HG02884 (cell line): ENCODE measurements around the gene MAGI3.
"Not testable (repeated sequence)": the region's sequence is repeated elsewhere in the genome, so short reads cannot be mapped to it uniquely, and the experiment has no call there.

Experiments
- ATAC-seq: cut with Tn5 transposase; IDR thresholded peaks from one replicate; pipeline ENCODE4 v1.9.1; 2021; ENCODE audit warnings: mild to moderate bottlenecking, moderate library complexity; ENCODE audit not compliant: unreplicated experiment

The MAGI3 gene

DNA sequence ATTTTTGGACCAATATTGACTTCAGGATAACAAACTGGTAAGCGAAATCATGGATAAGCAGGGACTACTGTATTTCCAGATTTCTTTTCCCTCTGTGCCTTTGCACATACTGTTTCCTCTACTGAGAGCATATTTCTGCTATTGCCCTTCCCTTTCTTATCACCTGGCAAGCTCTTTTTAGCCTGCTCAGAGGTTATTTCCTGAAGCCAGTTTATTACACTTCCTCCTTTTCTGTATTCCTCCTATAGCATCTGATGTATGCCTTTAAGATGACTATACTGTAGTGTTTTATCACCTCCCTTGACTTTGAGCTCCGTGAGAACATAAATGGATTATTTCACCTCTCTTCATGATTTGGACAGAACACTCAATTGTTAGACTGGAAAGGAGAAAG, 49.0 kb downstream of the MAGI3 start:
- ATAC-seq, result no peak

DNA sequence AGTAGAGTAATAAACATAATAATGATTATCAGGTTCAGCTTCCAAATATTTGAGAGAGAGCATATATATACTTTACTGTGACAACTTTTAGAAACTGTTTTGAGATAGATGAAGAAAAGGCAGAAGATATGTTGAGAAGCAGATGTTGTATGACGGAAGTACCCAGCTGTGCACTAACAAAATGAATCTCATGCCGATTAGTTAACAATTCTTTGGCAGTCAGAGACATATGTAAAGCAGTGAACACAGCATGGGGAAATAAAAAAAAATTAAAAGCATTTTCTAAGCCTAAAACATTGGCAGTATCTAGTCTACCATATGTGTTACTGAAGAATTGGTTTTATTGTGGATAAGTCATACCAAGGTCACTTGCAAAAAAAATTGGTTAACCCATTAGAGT, 51.8 kb downstream of the MAGI3 start:
- no peak for ATAC-seq

DNA sequence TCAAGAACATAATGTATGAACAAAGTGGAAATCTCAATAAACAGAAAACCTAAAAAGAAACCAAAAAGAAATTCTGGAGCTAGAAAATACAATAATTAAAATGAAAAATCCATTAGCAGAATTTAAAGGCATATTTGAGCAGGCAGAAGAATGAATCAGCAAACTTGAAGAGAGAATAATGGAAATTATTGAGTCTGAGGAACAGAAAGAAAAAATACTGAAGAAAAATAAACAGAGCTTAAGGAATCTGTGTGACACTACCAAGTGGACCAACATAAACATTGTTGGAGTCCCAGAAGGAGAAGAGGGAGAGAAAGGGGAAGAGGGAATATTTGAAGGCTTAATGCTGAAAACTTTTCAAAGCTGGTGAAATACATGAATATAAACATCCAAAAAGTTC, 54.5 kb downstream of the MAGI3 start:
- ATAC-seq, result no peak

DNA sequence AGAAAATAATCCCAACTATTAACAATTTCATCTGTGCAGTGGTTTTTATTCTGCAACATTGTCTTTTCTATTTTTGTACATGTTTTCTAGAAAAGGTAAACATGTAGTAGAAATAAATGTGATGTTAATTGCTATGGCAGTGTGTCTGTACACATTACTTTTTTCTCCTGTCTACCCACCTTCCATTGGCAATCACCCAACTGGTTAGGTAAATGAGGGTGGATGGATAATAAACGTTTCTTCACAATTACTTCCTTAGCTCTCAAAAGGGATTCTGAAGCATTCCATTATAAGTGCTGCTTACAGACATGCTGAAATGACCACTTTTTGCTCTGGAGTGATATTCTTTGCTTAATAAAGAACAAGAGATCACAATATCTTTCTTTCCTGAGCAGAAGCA, 61.4 kb downstream of the MAGI3 start:
- no peak for ATAC-seq

DNA sequence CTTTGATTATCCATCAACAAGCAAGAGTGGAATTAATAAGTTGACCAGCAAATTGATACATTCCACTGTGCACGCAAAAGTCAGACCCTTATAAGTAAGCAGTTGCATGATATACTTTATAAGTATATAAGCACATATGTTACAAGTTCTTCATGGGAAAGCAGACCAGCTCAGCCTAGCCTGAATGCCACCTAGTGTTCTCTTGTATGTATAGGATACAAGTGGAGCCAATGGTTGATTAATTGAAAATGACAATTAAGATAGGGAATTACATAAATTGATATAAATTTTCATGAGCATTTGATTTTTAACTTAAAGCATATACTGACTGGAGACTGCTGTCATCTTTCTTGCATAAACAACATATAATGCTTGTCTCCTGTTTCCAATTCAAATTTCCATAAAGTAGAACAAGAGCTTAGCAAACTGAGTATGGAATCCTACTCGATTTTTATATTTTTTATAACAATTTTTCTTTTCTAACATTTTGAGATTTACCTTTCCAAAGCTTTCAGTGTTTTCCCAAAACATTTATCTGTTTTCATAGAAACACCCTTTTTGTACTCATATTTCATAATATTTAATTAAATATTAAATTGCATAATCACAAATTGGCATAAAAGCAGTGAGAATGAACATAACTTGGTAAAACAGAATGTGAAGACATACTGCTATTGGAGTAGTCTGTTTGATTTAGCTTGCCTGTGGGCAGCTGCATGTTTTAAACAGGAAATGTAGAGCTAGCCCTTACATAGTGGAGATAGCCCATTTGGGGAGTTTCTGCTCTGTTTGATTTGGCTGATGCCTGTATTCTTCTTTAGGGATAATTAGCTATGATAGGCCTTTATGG, 62.8 kb downstream of the MAGI3 start:
- ATAC-seq, result no peak

GRCh38 chr1:113453771-113454083, 63.4 kb downstream of the MAGI3 start:
- ATAC-seq, result no peak

DNA sequence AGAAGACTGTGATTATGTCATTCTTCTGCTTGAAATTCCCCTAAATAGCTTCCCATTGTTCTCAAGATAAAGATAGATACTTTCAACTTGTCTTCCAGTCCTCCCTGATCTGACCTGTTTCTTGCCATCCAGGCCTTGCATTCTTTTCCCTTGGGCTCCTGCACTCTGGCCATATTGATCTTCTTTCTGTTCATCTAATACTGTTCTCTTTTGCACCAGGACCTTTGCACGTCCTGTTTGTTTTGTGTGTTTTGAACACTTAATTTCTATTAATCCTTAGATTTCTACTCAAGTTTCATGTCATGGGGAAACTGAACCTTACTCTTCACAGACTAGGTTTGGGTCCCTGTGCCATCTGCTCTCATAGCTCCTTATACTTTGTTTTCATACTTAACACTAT, 65.1 kb downstream of the MAGI3 start:
- no peak for ATAC-seq

GRCh38 chr1:113456967-113457366, 66.7 kb downstream of the MAGI3 start:
- ATAC-seq, result no peak

- ATAC-seq, result no peak
Observed at GRCh38 chr1:113459279-113459678, 69.0 kb downstream of the MAGI3 start.

DNA sequence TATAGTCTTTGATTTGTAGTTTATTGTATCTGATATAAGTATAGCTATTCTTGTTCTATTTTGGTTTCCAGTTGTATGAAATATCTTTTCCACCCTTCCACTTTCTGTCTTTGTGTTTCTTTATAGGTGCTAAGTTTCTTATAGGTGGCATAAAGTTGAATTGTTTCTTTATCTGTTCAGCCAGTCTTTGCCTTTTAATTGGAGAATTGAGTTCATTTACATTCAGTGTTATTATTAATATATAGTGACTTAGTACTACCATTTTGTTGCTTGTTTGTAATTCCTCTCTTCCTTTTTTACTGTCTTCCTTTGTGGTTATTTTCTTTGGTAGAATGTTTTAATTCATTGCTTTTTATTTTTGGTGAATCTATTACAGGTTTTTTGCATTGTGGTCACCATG, 77.7 kb downstream of the MAGI3 start:
- ATAC-seq, result no peak

GRCh38 chr1:113478427-113479195, 88.3 kb downstream of the MAGI3 start:
- ATAC-seq, result not testable (repeated sequence)

GRCh38 chr1:113479713-113480676, 89.7 kb downstream of the MAGI3 start:
- no peak for ATAC-seq

GRCh38 chr1:113485131-113485530, 94.8 kb downstream of the MAGI3 start:
- not testable (repeated sequence) for ATAC-seq

DNA sequence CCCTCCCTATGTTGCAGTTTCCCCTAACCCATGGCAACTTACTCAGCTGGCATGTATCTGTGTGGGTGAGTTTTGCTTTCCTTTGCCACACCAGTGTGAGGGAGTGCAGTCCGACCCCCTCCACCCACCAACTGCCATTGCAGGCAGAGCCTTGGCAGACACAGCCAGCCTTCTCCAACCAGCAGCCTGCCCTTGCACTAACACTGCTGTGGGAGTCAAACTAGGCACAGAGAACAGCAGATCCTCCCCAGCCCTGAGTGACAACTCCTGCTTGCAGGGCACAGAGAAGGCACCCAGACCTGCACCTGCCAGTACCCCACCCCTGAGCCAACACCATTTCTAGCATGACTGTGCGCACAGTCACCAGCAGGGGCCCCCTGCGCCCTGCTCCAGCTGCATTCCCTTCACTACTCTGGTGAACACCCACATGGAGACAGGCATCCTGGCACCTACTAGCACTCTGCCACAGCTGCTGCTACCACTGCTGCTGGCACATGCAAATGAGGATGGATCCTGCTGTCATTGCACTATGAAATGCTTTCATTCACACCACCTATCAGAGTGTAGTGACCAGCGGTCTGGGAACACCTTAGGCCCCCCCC, 98.4 kb downstream of the MAGI3 start:
- no peak for ATAC-seq

DNA sequence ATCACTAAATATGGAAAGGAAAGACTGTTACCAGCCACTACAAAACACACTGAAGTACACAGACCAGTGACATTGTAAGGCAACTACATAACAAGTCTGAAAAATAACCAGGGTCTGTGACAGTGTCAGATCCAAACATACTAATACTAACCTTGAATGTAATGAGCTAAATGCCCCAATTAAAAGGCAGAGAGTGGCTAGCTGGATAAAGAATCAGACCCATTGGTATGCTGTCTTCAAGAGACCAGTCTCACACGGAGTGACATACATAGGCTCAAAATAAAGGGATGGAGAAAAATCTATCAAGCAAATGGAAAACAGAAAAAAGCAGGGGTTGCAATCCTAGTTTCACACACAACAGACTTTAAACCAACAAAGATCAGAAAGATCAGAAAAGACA, 100.1 kb downstream of the MAGI3 start:
- no peak for ATAC-seq

GRCh38 chr1:113493533-113493932, 103.2 kb downstream of the MAGI3 start:
- ATAC-seq, result no peak

DNA sequence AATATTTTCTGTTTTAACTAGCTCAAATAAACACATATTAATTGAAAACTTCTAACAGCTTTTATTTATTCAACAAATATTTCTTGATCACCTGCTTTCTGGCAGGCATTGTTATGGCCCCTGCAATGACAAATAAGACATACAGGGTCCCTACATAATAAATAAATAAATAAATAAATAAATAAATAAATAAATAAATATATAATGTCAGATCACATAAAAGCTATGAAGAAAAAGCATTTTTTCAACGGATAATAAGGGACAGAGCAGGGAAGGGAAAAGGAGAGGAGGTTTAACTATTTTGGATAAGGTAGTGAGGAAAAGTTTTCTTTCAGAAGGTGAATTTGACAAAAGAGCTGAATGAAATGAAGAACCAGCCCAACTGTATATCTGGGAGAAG, 115.0 kb downstream of the MAGI3 start:
- ATAC-seq, result no peak

DNA sequence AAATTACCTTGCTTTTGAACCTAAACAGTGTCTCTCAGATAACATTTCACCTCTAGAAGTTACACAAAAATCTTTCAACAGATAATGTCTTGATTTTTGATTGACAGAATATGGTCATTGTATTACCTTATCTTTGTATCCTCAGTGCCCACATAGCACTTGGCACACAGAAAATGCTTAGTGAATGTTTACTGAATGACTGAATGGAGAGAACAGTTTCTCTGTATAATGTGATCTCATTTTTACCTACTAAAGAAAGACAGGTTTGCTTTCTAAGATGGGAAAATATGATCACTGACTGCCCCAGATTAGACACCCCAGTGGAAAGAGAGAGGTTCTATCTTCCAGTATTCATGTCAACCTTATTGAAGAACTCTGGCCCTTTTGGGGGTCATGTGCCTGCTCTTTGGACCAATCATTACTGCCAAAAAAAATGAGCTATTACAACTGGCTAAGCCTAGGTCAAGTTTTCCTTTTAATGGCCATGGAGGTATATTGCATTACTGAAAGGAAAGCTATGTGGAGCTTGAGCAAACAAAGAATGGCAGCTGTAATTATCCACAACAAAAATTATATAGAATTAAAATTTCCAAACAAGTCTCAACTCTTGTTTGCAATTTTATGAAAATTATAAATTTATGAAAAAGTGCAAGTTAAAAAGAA, 117.4 kb downstream of the MAGI3 start:
- no peak for ATAC-seq

GRCh38 chr1:113508364-113509164, 118.2 kb downstream of the MAGI3 start:
- ATAC-seq, result no peak
